Endothelial cell (in vitro differentiated cells): Measurements from ENCODE around the gene USP22. TPM values are rescaled to one million over a fixed set of nuclear protein-coding genes. Genes with fewer than 3 reads are reported as not detected.

Source experiments
- DNase-seq: peaks from one replicate; pipeline ENCODE4 v3.0.0; 2021; ENCODE audit warnings: low spot score
- H3K27ac Mint-ChIP-seq: one replicate; pipeline ENCODE4 v1.8.0; 2021; ENCODE audit warnings: mixed read lengths, inconsistent platforms; ENCODE audit not compliant: unreplicated experiment
- H3K27me3 Mint-ChIP-seq: one replicate; pipeline ENCODE4 v1.8.0; 2021; ENCODE audit warnings: mild to moderate bottlenecking, moderate library complexity, mixed read lengths, inconsistent platforms; ENCODE audit not compliant: unreplicated experiment
- H3K36me3 Mint-ChIP-seq: one replicate; pipeline ENCODE4 v1.8.0; 2021; ENCODE audit warnings: mild to moderate bottlenecking, low read depth, mixed read lengths, inconsistent platforms; ENCODE audit not compliant: unreplicated experiment
- H3K4me1 Mint-ChIP-seq: one replicate; pipeline ENCODE4 v1.8.0; 2021; ENCODE audit warnings: mild to moderate bottlenecking, mixed read lengths, inconsistent platforms; ENCODE audit not compliant: unreplicated experiment
- H3K4me3 Mint-ChIP-seq: one replicate; pipeline ENCODE4 v1.8.0; 2021; ENCODE audit warnings: mild to moderate bottlenecking, mixed read lengths, inconsistent platforms; ENCODE audit not compliant: unreplicated experiment
- H3K9me3 Mint-ChIP-seq: one replicate; pipeline ENCODE4 v1.8.0; 2021; ENCODE audit warnings: mixed read lengths, inconsistent platforms; ENCODE audit not compliant: unreplicated experiment
- CTCF ChIP-seq: fragments of 200-600 bp; sonication (generic); IDR thresholded peaks from one replicate; pipeline ENCODE4 v1.5.0; 2021; ENCODE audit warnings: antibody characterized with exemption; ENCODE audit not compliant: unreplicated experiment
- total RNA-seq: library from RNA; stranded (reverse); fragmentation: NEBNext Ultra II Directional; extraction: Animal tissue kit (Norgen Biotek cat#: 25700); gene quantifications from one replicate; pipeline ENCODE4 v1.2.1, GENCODE V29; 2021; ENCODE audit not compliant: unreplicated experiment

USP22 gene
- total RNA-seq, 1 donor from 2014 or later: 294 TPM

GRCh38 chr17:20975566-20975965 lies 67.2 kb downstream of the USP22 start:
- H3K9me3 Mint-ChIP-seq: no peaks in the 10 kb centered on the region
- no peak for TF ChIP-seq CTCF
- no peak overlapping the region for H3K4me3 Mint-ChIP-seq
- no peak for DNase-seq
- peaks cover 8% of the 10 kb centered on the region for H3K4me1 Mint-ChIP-seq
- peaks cover 11% of the 10 kb centered on the region for H3K27me3 Mint-ChIP-seq
- no peak overlapping the region for H3K27ac Mint-ChIP-seq
- H3K36me3 Mint-ChIP-seq: peaks cover 4% of the 10 kb centered on the region

GRCh38 chr17:20970329-20970728 lies 72.5 kb downstream of the USP22 start:
- no peak overlapping the region for H3K4me3 Mint-ChIP-seq
- H3K9me3 Mint-ChIP-seq: no peaks in the 10 kb centered on the region
- H3K4me1 Mint-ChIP-seq: peaks cover 6% of the 10 kb centered on the region
- H3K27me3 Mint-ChIP-seq: peaks cover 11% of the 10 kb centered on the region
- TF ChIP-seq CTCF: no peak
- no peaks in the 10 kb centered on the region for H3K36me3 Mint-ChIP-seq
- no peak for DNase-seq
- H3K27ac Mint-ChIP-seq: no peak overlapping the region

GRCh38 chr17:20968913-20969616 lies 73.7 kb downstream of the USP22 start:
- H3K9me3 Mint-ChIP-seq: no peaks in the 10 kb centered on the region
- TF ChIP-seq CTCF: no peak
- no peak overlapping the region for H3K4me3 Mint-ChIP-seq
- DNase-seq: no peak
- peaks cover 11% of the 10 kb centered on the region for H3K27me3 Mint-ChIP-seq
- H3K36me3 Mint-ChIP-seq: no peaks in the 10 kb centered on the region
- H3K4me1 Mint-ChIP-seq: peaks cover 6% of the 10 kb centered on the region
- no peak overlapping the region for H3K27ac Mint-ChIP-seq

GRCh38 chr17:20967776-20968175 lies 75.0 kb downstream of the USP22 start:
- Mint-ChIP-seq H3K27me3 (peaks cover 11% of the 10 kb centered on the region), H3K27ac (no peak overlapping the region), H3K36me3 (no peaks in the 10 kb centered on the region), H3K4me3 (no peak overlapping the region), H3K9me3 (no peaks in the 10 kb centered on the region), H3K4me1 (peaks cover 6% of the 10 kb centered on the region)
- no peak for DNase-seq
- no peak for TF ChIP-seq CTCF

GRCh38 chr17:20966870-20967269 lies 75.9 kb downstream of the USP22 start:
- Mint-ChIP-seq H3K36me3 (no peaks in the 10 kb centered on the region), H3K4me3 (no peak overlapping the region), H3K27ac (no peak overlapping the region), H3K27me3 (peaks cover 11% of the 10 kb centered on the region), H3K4me1 (peaks cover 6% of the 10 kb centered on the region), H3K9me3 (no peaks in the 10 kb centered on the region)
- no peak for TF ChIP-seq CTCF
- no peak for DNase-seq
